Transverse colon (tissue), 3 donors: ENCODE results near the gene RGCC.

Experiments used
- POLR2A ChIP-seq: fragments of 450-650 bp; IDR thresholded peaks from one replicate; pipeline ENCODE4 v1.6.1; 2016; ENCODE audit warnings: antibody characterized with exemption, mild to moderate bottlenecking, moderate library complexity
- TF ChIP-seq, protein P1 (sequence below), 5 experiments: fragments of 200-600 bp in 3 of 5; fragments of 450-650 bp in 2 of 5; sonication (generic) in 3 of 5; IDR thresholded peaks; 1 replicate in 2 of 5; 2 replicates in 3 of 5; pipeline ENCODE4 v1.5.1; 2016 to 2017; ENCODE audit warnings: antibody characterized with exemption in 5 of 5, inconsistent platforms in 3 of 5, mild to moderate bottlenecking in 2 of 5, moderate library complexity in 1 of 5

- TF ChIP-seq, protein P1, sequence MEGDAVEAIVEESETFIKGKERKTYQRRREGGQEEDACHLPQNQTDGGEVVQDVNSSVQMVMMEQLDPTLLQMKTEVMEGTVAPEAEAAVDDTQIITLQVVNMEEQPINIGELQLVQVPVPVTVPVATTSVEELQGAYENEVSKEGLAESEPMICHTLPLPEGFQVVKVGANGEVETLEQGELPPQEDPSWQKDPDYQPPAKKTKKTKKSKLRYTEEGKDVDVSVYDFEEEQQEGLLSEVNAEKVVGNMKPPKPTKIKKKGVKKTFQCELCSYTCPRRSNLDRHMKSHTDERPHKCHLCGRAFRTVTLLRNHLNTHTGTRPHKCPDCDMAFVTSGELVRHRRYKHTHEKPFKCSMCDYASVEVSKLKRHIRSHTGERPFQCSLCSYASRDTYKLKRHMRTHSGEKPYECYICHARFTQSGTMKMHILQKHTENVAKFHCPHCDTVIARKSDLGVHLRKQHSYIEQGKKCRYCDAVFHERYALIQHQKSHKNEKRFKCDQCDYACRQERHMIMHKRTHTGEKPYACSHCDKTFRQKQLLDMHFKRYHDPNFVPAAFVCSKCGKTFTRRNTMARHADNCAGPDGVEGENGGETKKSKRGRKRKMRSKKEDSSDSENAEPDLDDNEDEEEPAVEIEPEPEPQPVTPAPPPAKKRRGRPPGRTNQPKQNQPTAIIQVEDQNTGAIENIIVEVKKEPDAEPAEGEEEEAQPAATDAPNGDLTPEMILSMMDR (IDR thresholded peaks at IDR 0.05) = no peak
- no peak for TF ChIP-seq POLR2A
Observed at GRCh38 chr13:41411522-41411921, 45.8 kb upstream of the RGCC start.
